Measurements from ENCODE around the gene ZNF688. TPM values are rescaled to one million over a fixed set of nuclear protein-coding genes. Genes with fewer than 3 reads are reported as not detected.

ZNF688 gene
- total and polyA plus RNA-seq, 10 donors, result 10.7 to 43.5 (median 24.8) TPM

GRCh38 chr16:30555315-30556124 lies 16.0 kb downstream of the ZNF688 start:
- intact Hi-C loops (cut with DNase I; ENCODE audit: low total_unique reads), result no loop called here
- H3K9me3 ChIP-seq, result no peaks in the 10 kb centered on the region
- H3K36me3 ChIP-seq, result peaks cover 0 to 44% (median 23%) of the 10 kb centered on the region in 6 donors
- DNase-seq, result peak; percentile 80
- 94 to 98% (median 97%) methylated on average over 50 to 69 of the region's 69 CpGs for WGBS, 5 donors
- H3K27ac ChIP-seq, result no peak overlapping the region
- no peak overlapping the region for H3K4me3 ChIP-seq
- peaks cover 18 to 94% (median 59%) of the 10 kb centered on the region in 6 donors for H3K4me1 ChIP-seq
- TF ChIP-seq POLR2A (IDR thresholded peaks at IDR 0.05) (no peak), POLR2AphosphoS5 (IDR thresholded peaks at IDR 0.05) (peak in 2 of 3 donors; percentile 13 to 34), CTCF (IDR thresholded peaks at IDR 0.05 in 8 of 11, conservative IDR thresholded peaks at IDR 0.05 in 3 of 11) (no peak)
- H3K27me3 ChIP-seq (replicated peaks in 1 of 7), result no peaks in the 10 kb centered on the region

- Histone ChIP-seq H3K9me3 (no peaks in the 10 kb centered on the region), H3K4me3 (no peak overlapping the region), H3K27me3 (replicated peaks in 1 of 7) (no peaks in the 10 kb centered on the region), H3K27ac (no peak overlapping the region), H3K36me3 (peaks cover 0 to 44% (median 23%) of the 10 kb centered on the region in 6 donors), H3K4me1 (peaks cover 18 to 87% (median 58%) of the 10 kb centered on the region in 6 donors)
- intact Hi-C loops (cut with DNase I; ENCODE audit: low total_unique reads), result no loop called here
- TF ChIP-seq POLR2A (IDR thresholded peaks at IDR 0.05), result no peak
- no peak for TF ChIP-seq POLR2AphosphoS5 (IDR thresholded peaks at IDR 0.05)
- TF ChIP-seq CTCF (IDR thresholded peaks at IDR 0.05 in 8 of 11, conservative IDR thresholded peaks at IDR 0.05 in 3 of 11), result no peak
- no peak for DNase-seq
- 90 to 95% (median 94%) methylated on average over 7 to 18 of the region's 18 CpGs for WGBS, 5 donors
Observed at GRCh38 chr16:30554557-30555314, 16.8 kb downstream of the ZNF688 start.

GRCh38 chr16:30553393-30553899 lies 18.1 kb downstream of the ZNF688 start:
- TF ChIP-seq POLR2AphosphoS5 (IDR thresholded peaks at IDR 0.05) (no peak), CTCF (IDR thresholded peaks at IDR 0.05 in 8 of 11, conservative IDR thresholded peaks at IDR 0.05 in 3 of 11) (no peak), POLR2A (IDR thresholded peaks at IDR 0.05) (no peak)
- WGBS, 5 donors, result 63 to 86% (median 75%) methylated on average over 2 of the region's 2 CpGs
- DNase-seq, result no peak
- H3K4me3 ChIP-seq, result no peak overlapping the region
- H3K4me1 ChIP-seq, result peaks cover 18 to 74% (median 51%) of the 10 kb centered on the region in 6 donors
- peaks cover 0 to 44% (median 23%) of the 10 kb centered on the region in 6 donors for H3K36me3 ChIP-seq
- intact Hi-C loops (cut with DNase I; ENCODE audit: low total_unique reads), result no loop called here
- H3K27me3 ChIP-seq (replicated peaks in 1 of 7), result no peaks in the 10 kb centered on the region
- H3K9me3 ChIP-seq, result no peaks in the 10 kb centered on the region
- peak overlapping the region in 5 of 8 donors; percentile 8 to 65 (median 43) for H3K27ac ChIP-seq

Measured in spleen (tissue), 11 donors.